Frontal cortex (tissue), 4 donors: ENCODE data around the gene MEGF9. TPM values are rescaled to one million over a fixed set of nuclear protein-coding genes. Genes with fewer than 3 reads are reported as not detected.
"Not testable (repeated sequence)": the region's sequence is repeated elsewhere in the genome, so short reads cannot be mapped to it uniquely, and the experiment has no call there.

Source experiments
- DNase-seq, 2 donors: peaks; one replicate each; pipeline ENCODE4 v3.0.0; 2012; ENCODE audit warnings: low spot score in 2 of 2
- FAIRE-seq: peaks from 2 replicates; lab custom pipeline; 2012; peaks lifted over from hg19 to GRCh38; lab: Jason Lieb, UNC
- total RNA-seq: library from RNA; depleted of rRNA; stranded (reverse); fragments of >200 nt; gene quantifications from one replicate; pipeline ENCODE4 v1.2.3, GENCODE V29; 2014
- donor health status: control.
- donor health status: control.
- donor health status: control.

The MEGF9 gene
- total RNA-seq, 1 donor from 2014 or later: 59.5 TPM

DNA sequence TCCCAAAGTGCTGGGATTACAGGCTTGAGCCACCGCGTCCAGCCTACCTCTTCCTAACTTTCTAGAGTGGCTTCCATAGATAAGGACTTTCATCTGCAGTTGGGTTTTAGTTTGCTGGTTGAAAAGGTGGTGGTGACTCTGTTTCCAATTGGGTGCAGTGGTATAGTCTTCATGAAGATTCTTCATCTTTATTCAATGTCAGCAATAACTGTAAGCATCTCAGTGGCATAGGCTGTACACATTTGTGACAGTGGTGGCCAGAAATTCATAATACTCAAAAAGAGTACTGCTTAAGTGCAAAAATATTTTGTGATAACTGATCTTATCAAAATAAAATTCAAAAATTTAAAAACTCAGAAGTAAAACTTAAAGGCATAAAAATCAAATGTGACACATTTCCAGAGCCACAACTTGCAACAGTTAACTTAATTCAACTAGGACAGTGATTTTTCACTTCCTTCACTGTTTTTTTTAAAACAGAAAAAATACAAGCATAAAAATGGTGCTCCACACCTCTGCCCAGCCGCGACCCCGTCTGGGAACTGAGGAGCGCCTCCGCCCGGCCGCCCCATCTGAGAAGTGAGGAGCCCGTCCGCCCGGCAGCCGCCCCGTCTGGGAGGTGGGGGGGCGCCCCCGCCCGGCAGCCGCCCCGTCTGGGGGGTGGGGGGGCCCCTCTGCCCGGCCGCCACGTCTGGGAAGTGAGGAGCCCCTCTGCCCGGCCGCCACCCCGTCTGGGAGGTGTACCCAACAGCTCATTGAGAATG, 77.9 kb downstream of the MEGF9 start:
- FAIRE-seq (no peak), DNase-seq (no peak)

GRCh38 chr9:120635011-120635410, 79.3 kb downstream of the MEGF9 start:
- DNase-seq (no peak), FAIRE-seq (no peak)

DNA sequence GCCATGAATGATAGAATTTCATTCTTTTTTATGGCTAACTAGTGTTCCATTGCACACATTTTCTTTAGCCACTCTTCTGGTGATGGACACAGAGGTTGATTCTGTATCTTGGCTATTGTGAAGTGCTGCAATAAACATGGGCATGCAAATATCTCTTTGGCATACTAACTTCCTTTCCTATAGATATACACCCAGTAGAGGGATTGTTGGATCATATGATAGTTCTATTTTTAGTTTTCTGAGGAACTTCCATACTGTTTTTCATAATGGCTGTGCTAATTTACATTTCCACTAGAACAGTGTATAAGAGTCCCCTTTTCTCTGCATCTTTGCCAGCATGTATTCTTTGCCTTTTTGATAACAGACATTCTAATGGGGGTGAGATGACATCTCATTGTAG, 83.9 kb downstream of the MEGF9 start:
- FAIRE-seq (no peak), DNase-seq (no peak)

DNA sequence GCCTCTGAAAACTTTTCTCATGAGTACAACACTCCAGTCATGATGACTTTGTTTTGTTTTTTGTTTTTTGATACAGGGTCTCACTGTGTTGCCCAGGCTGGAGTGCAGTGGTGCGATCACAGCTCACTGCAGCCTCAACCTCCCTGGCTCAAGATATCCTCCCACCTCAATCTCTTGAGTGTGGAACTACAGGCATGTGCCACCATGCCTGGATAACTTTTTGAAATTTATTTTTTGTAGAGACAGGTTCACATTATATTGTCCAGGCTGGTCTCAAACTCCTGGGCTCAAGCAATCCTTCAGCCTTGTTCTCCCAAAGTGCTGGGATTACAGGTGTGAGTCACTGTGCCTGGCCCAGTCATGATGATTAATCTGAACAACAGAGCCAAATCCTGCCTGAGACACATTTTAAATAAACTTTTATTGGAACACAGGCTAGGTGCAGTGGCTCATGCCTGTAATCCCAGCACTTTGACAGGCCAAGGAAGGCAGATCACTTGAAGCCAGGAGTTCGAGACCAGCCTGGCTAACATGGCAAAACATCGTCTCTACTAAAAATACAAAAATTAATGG, 85.3 kb downstream of the MEGF9 start:
- DNase-seq: not testable (repeated sequence)

GRCh38 chr9:120628207-120628924, 85.9 kb downstream of the MEGF9 start:
- no peak for DNase-seq

More for the DNA sequence above, 85.3 kb downstream of the MEGF9 start:
- not testable (repeated sequence) for FAIRE-seq

GRCh38 chr9:120627073-120627472, 87.2 kb downstream of the MEGF9 start:
- no peak for DNase-seq
- no peak for FAIRE-seq

More at GRCh38 chr9:120628207-120628924, 85.9 kb downstream of the MEGF9 start:
- FAIRE-seq: no peak

GRCh38 chr9:120626512-120626911, 87.8 kb downstream of the MEGF9 start:
- FAIRE-seq: no peak
- no peak for DNase-seq

DNA sequence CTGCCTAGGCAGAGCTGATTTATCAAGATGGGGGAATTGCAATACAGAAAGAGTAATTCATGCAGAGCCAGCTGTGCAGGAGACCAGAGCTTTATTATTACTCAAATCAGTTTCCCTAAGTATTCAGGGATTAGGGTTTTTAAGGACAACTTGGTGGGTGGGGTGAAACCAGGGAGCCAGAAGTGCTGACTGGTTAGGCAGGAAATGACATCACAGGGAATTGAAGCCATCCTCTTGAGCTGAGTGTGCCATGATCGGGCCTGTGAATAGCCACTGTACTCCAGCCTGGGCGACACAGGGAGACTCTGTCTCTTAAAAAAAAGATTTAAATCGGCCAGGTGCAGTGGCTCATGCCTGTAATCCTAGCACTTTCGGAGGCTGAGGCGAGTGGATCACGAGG, 89.0 kb downstream of the MEGF9 start:
- DNase-seq: no peak
- FAIRE-seq: no peak

DNA sequence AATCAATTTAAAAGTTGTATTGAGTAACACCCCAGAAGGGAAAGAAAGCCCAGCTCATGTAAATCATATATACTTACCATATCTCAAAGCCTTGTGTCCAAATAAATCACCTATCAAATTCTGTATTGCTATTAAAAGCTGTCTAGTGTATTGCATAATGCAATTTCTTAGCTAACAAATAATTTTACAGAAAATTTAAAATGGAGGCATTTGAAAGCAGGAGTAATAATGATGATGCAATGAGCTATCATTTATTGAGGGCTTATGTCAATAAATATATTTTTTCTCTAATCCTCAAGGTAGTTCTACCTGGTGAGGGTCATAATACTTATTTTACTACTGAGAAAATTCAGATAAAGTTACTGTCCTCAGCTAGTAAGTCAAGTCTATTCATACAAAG, 91.5 kb downstream of the MEGF9 start:
- DNase-seq (no peak), FAIRE-seq (no peak)

GRCh38 chr9:120621941-120622340, 92.3 kb downstream of the MEGF9 start:
- FAIRE-seq: no peak
- no peak for DNase-seq

- peak in 1 of 2 donors; percentile 45 for DNase-seq
- FAIRE-seq: peak; percentile 96
These were observed 94.3 kb downstream of the MEGF9 start for GRCh38 chr9:120619751-120620655.

DNA sequence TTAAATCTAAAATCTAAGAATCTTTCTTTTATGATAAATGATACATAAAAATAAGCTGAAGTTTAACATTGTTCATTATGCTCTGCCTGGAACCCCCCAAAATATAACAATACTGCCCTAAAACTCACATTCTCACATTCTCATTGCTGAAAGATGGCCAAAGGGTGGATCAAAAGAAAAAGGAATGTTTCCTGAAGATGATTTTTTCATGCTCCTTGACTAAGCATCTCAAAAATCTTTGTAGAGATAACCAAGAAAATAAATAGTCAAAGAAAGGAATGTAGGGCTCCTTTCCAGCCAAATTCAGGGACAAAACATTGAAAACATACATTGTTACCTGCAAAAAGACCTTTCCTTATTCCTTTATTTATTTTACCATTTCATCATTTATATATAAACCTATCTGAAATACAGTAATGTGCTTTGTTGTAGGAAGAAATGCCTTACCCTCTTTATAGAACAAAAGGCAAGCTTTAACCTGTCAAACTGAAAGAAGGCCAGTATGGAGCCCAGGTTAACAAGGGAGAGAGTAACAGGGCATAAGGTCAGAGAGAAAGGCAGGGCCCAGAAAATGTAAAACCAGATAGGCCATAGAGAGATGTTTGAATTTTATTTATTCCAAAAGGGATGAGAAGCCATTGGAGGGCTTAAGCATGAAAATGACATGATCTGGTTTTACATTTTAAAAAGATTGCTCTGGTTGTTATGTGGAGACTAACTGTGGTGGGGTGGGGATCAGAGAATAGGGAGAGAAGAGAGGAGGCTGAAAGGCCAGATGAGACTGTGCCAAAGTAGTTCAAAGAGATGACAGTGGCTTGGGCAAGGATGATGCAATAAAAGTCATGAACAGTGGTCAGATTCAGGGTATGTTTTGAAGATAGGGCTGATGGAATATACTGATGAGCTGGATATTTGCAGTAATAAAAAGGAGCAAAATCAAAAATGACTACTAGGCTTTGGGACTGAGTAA, 97.0 kb downstream of the MEGF9 start:
- FAIRE-seq: no peak
- no peak for DNase-seq

GRCh38 chr9:120612218-120612617, 102.1 kb downstream of the MEGF9 start:
- DNase-seq (no peak), FAIRE-seq (no peak)

DNA sequence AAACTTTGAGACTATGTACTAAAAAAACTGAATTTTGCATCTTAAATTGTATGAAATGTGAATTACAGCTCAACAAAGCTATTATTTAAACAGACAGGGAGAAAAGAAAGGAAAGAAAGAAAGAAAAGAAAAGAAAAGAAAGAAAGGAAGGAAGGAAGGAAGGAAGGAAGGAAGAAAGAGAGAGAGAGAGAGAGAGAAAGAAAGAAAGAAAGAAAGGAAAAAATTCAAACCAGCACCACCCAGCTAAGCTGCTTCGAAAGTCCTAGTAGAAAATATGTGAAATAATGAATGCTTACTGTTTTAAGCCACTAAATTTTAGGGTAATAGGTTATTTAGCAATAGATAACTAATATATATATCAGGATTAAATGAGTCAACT, 102.6 kb downstream of the MEGF9 start:
- no peak for FAIRE-seq
- no peak for DNase-seq

DNA sequence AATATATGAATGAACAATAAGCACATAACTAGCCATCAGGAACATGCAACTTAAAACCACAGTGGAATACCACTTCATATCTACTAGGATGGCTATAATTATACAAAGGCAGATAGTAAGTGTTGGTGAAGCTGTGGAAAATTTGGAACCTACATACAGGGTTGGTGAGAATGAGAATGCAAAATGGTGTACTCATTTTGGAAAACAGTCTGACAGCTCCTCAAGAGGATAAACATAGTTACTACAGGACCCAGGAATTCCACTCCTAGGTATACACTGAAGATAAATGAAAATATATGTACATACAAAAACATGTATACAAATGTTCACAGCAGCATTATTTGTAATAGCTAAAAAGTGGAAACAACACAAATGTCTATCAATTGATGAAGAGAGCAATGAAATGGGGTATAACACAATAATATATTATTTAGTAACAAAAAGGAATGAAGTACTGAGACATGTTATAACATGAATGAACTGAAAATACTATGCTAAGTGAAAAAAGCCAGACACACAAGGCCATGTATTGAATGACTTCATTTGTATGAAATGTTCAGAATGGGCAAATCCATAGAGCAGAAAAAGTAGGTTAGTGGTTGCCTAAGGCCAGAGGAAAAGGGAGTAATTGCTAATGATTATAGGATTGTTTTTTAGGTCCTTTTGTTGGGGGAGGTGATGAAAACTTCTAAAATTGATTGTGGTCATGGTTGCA, 103.1 kb downstream of the MEGF9 start:
- DNase-seq: no peak
- no peak for FAIRE-seq

DNA sequence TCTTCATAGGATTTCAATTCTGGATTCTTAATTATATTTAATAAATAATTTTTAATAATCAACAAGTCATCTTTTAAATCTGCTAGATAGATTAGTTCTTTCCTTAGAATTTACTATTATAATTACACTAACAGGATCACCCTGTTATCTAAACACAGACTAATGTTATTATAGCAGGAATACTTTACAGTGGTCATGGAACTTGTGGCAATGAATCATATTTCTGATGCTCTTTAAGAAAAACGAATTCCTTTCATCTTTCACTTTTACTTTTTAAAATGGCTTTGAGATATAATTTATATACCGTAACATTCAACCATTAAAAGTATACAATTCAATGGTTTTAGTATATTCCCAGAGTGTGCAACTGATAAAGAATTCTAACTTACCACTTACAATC, 104.6 kb downstream of the MEGF9 start:
- DNase-seq (no peak), FAIRE-seq (no peak)

DNA sequence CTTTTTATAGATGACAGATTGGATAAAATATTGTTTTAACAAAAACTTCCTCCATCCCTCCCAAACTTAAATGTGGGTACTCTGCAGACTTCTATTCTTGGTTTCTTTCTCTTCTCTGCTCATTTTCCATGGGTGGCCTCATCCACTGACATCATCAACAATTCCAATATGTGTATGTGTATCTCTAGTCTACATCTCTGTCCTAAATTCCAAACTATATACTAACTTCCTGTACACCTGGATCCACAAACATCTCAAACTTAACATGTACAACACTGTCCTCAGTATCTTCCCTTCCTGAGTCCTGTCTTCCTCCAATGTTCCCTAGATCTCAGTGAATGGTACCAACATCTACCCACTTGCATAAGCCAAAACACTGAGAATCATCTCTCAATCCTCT, 105.8 kb downstream of the MEGF9 start:
- FAIRE-seq: no peak
- DNase-seq: no peak

- no peak for DNase-seq
- FAIRE-seq: no peak
These were observed 110.7 kb downstream of the MEGF9 start for GRCh38 chr9:120603591-120603990.
